Neural cell (in vitro differentiated cells): ENCODE measurements around the gene VAV3.

Experiments used
- CTCF ChIP-seq: fragments of 450-650 bp; IDR thresholded peaks from 2 replicates; pipeline ENCODE4 v1.5.1; 2014; ENCODE audit warnings: antibody characterized with exemption, mild to moderate bottlenecking, moderate library complexity; ENCODE audit not compliant: poor library complexity, severe bottlenecking
- EP300 ChIP-seq: fragments of 450-650 bp; conservative IDR thresholded peaks from 2 replicates; pipeline ENCODE4 v1.6.1; 2014; ENCODE audit warnings: antibody characterized with exemption, mild to moderate bottlenecking, moderate library complexity; ENCODE audit not compliant: poor library complexity, severe bottlenecking
- EZH2 ChIP-seq: fragments of 200-600, 300-800 bp; shearing (Covaris generic), sonication (generic); IDR thresholded peaks from 2 replicates; pipeline ENCODE4 v1.6.1; 2014; ENCODE audit warnings: antibody characterized with exemption, low read length, borderline replicate concordance, mild to moderate bottlenecking; ENCODE audit not compliant: insufficient read depth, poor library complexity, severe bottlenecking
- MXI1 ChIP-seq: fragments of 450-650 bp; conservative IDR thresholded peaks from 2 replicates; pipeline ENCODE4 v1.6.1; 2014; ENCODE audit warnings: antibody characterized with exemption, mild to moderate bottlenecking; ENCODE audit not compliant: poor library complexity, severe bottlenecking
- POLR2AphosphoS5 ChIP-seq: IDR thresholded peaks from 2 replicates; pipeline ENCODE4 v1.6.1; 2012
- RAD21 ChIP-seq: fragments of 450-650 bp; conservative IDR thresholded peaks from 2 replicates; pipeline ENCODE4 v1.6.1; 2014; ENCODE audit warnings: antibody characterized with exemption, mild to moderate bottlenecking, moderate library complexity
- REST ChIP-seq: IDR thresholded peaks from 2 replicates; pipeline ENCODE4 v1.6.1; 2012; ENCODE audit warnings: borderline replicate concordance
- SMC3 ChIP-seq: fragments of 450-650 bp; conservative IDR thresholded peaks from 2 replicates; pipeline ENCODE4 v1.6.1; 2014; ENCODE audit warnings: antibody characterized with exemption, mild to moderate bottlenecking, moderate library complexity; ENCODE audit not compliant: poor library complexity

- TF ChIP-seq CTCF (no peak), EP300 (no peak), POLR2AphosphoS5 (no peak), REST (no peak), RAD21 (no peak), MXI1 (no peak), EZH2 (no peak), SMC3 (no peak)
Measured at GRCh38 chr1:107821340-107821739, 143.6 kb downstream of the VAV3 start.
